Midbrain (tissue), 1 donor: Measurements from ENCODE around the gene PANK2.
"Not testable (repeated sequence)": the region's sequence is repeated elsewhere in the genome, so short reads cannot be mapped to it uniquely, and the experiment has no call there.

Source experiments
- DNase-seq: peaks from one replicate; lab custom pipeline; 2025; lab: John Stamatoyannopoulos, UW

The PANK2 gene

DNA sequence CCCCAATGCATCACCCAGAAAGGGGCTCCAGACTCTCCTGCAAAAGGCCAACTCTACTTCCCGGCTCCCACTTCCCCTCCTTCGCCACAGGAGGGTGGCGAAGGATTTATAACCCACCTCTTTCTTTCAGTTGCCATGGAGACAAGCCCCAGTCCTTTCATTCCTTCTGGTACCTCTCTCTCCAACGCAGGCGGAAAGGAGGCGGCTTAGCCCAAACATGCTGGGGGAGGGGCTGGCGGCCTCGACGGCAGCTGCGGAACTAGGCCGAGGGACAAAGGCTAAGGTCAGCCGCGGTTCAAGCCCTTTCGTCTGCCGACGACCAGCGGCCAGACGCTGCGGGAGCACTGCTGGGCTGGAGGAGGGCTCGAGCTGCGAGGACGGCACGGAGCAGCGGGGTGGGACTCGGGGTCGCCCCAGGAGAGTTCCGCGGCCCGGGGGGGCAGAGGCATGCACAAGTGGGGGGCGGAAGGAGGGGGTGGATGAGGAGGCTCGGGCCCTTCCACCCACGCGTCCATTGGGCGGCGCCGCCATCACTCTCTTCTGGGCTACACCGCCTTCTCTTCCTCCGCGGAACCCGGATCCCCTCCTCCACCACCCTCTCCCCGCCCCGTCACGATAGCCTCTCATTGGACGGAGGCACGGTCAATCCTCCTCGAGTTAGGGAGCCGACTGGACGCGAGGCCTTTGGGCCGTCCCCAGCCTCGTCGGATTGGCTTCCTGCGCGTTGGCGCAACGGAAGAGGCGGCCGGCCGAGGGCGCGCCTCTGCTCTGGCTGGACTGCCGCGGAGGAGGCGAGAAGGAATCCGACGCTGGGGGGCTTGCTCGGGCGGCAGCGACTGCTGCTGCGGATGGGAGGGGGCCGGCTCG, at the start of gene PANK2:
Gene PANK2, plus strand, starts transcription at position 766 of the 867 bp plus-strand sequence.
- DNase-seq: peak; percentile 99

DNA sequence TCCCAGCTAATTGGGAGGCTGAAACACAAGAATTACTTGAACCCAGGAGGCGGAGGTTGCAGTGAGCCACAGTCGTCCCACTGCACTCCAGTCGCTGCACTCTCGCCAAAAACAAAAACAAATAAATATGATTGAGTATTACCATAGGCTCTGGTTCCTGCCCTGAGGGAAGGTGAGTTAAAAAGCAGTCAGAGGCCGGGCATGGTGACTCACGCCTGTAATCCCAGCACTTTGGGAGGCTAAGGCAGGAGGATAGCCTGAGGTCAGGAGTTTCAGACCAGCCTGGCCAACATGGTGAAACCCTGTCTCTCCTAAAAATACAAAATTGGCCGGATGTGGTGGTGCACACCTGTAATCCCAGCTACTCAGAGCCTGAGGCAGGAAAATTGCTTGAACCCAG, 49.0 kb upstream of the PANK2 start:
- not testable (repeated sequence) for DNase-seq

GRCh38 chr20:3842348-3842930, 46.7 kb upstream of the PANK2 start:
- no peak for DNase-seq

- no peak for DNase-seq
Observed at GRCh38 chr20:3843490-3843889, 45.7 kb upstream of the PANK2 start.

GRCh38 chr20:3843990-3844619, 45.1 kb upstream of the PANK2 start:
- DNase-seq: not testable (repeated sequence)

DNA sequence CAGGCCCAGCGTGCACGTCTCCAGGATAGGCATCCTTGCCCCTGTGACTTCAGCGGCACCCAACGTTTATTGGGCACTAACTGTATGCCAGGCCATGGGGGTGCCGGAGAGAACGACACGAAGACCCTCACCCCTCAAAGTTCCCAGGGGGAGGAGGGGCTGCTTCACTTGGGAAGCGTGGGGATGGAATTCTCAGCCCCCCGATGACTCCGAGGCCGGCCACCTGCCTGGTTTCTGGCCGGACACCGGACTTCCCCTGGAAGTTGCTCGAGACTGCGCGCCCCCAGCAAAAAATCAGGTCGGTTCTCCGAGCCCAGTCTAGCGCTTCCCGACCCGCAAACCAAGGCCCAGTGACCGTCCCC, 42.8 kb upstream of the PANK2 start:
- no peak for DNase-seq

DNA sequence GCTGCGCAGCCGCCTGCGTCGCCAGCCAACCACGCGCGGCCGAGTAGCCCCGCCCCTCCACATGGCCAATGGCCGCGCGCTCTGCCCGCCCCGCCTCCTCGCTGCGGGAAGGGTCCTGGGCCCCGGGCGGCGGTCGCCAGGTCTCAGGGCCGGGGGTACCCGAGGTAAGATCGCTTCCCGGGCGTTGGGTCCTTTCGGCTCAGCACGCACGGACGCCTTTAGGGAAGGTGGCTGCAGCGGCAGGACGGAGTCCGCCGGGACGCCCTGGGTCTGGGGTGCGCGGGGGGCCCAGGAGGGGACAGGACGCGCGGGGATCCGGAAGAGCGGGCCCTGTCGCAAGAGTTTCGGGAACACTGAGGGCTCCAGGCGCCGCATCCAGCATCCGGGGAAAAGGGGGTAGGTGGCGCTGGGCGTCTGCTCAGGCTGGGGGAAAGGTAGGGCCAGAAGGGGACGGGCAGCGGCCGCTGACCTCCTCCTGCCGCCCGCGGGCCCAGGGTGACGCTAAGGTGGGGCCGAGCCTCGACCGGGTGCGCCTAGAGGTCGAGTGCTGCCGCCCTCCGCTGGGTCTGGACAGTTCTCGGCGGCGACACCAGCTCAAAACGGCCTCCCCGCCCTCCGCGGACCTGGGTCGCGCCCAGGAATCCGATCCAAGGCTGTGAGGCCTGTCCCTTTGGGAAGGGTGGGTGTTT, 42.3 kb upstream of the PANK2 start, which contains the start of gene MAVS:
Gene MAVS, plus strand, starts transcription at position 95 of the 689 bp plus-strand sequence. CDS start 7,791 bp downstream, outside the sequence.
- DNase-seq: peak; percentile 93

DNA sequence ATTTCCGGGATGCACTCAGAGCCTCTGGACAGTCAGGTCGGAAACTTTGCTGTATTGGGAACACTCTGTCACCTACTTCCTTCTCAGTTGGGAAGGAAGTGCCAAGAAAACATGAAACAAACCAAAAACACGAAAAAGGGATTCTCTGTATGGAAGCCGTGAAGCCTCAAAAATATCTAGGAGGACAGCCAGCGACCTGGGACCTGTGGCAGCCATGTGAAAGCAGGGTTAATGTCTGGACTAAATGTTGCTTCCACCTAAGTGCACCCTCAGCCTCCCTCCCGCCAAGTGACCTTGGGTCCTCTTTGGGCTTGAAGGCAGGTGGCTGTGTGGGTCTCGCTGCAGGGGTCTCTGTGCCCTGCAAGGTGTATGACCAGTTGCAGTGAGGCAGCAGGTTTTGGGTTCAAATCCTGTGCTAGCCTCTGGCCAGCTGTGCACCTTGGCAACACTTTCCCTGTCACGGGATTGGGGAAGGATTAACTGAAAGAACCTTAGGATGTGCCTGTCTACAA, 41.7 kb upstream of the PANK2 start:
- peak; percentile 38 for DNase-seq

DNA sequence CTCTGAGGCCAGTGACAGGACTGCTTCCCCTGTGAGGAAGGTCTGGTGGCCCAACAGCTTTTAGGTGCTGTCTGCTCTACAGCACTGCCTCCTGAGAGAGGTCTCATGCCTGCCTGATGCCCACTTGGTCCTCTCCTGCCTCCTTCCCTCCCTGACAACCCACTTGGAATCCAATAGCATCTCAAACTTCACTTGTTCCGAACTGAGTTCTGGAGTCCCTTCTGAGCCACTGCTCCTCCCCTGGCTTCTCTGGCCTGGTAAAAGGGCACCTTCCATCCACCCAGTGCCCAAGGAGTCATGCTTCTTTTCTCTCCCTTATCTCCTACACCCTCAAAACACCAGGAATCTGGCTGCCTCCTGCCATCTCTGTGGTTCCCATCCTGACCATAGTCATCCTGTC, 40.6 kb upstream of the PANK2 start:
- no peak for DNase-seq

DNA sequence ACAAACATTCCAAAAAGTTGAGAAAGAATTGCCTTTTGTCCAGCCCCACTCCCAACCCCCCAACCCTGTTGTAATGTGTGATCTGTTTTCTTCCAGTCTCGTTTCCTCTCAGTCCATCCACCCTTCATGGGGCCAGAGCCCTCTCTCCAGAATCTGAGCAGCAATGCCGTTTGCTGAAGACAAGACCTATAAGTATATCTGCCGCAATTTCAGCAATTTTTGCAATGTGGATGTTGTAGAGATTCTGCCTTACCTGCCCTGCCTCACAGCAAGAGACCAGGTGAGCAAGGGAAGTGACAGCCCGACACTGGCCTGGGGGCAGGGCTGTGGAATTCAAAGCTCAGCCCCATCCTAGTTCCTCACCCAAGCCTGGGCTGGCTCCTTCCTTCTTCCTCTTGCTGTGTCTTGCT, 34.7 kb upstream of the PANK2 start:
- DNase-seq: no peak

- no peak for DNase-seq
Observed at GRCh38 chr20:3857405-3857804, 31.8 kb upstream of the PANK2 start.

GRCh38 chr20:3858689-3859088, 30.5 kb upstream of the PANK2 start:
- DNase-seq: no peak

DNA sequence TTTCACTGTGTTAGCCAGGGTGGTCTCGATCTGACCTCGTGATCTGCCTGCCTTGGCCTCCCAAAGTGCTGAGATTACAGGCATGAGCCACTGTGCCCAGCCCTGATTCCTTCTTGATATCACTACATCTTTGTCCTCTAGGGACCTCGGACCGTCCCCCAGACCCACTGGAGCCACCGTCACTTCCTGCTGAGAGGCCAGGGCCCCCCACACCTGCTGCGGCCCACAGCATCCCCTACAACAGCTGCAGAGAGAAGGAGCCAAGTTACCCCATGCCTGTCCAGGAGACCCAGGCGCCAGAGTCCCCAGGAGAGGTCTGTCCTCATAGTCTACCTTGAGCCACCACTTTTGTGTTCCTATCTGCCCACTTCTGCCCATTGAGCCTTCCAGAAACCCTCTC, 28.0 kb upstream of the PANK2 start:
- DNase-seq: no peak

DNA sequence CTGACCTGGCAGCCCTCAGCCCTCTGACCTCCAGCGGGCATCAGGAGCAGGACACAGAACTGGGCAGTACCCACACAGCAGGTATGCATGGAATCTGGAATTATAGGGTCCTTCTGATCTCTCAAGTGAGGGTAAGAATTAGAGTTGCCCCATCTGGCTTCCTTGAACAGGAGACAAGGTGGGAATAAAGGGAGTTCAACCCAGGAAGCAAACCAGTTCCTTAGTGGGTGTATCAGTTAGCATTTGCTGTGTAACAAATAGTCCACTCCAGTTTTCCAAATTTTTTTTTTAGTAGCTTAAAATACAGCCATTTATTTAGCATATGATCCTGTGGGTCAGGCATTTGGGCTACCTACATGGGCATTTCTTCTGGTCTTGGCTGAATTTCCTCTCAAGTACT, 26.9 kb upstream of the PANK2 start:
- no peak for DNase-seq

DNA sequence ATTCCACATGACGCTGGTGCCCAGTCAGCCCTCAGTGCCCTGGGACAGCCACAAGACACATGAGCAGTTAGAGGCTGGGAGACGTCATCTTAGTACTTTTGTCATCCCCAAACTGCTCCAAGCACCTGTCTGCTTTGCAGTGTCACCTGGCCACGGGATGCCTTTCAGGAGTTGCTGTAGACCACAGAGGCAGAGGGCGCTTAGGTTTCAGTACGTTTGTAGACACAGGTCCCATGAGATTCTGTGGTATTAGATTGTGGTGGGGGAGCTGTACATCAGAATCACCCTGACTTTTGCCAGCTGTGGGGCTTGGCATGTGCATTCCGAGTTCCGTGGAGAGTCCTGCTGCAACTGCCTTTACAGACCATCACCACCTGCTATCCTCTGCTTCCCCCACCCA, 25.9 kb upstream of the PANK2 start:
- DNase-seq: no peak

- no peak for DNase-seq
Observed at GRCh38 chr20:3864518-3864917, 24.7 kb upstream of the PANK2 start.

DNA sequence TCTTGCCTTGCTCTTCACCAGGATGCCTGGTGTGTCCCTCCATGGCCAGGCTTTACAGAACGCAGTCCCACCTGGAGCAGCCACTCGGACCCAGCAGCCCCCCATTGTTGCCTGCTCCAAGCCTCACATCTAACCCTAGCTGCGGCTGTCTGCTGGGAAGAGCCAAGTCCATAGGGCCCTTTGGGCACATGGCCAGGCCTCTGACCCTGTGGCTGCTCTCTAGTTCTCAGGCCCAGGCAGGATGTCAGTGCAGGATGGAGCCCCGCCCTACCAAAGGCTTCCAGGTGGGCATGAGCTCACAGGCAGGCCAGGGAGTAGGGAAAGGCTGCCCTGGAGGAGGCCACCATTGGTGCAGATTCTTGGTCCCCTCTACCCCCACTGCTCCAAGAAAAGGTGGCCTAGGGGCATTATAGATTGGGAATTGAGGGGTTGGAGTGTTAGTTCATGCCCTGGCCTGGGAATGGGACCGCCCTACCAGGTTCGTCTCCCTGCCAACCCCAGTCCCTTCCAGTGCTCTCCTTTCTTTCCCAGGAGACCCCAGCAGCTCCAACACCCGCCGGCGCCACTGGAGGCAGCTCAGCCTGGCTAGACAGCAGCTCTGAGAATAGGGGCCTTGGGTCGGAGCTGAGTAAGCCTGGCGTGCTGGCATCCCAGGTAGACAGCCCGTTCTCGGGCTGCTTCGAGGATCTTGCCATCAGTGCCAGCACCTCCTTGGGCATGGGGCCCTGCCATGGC, 23.9 kb upstream of the PANK2 start:
- DNase-seq: no peak

- no peak for DNase-seq
Observed at GRCh38 chr20:3865887-3866407, 23.2 kb upstream of the PANK2 start.

DNA sequence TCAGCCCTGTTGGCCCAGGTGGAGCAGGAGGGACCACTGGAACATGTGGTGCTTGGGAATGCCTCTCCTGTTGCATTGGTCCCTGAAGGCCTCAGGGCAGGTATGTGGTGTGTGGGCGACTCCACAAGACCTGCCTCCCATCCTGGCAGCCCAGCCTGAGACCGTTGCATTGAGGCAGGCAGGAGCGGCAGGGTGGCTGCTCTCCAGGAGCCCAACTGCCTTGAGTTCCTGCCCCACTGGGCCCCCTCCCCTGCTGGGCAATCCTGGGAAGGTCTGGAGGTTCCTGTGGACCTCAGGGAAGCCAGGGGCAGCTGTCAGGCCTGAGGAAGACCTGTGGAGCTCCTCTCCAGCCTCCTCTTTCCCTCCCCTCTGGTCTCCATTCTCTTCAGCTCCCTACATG, 22.7 kb upstream of the PANK2 start:
- DNase-seq: no peak

DNA sequence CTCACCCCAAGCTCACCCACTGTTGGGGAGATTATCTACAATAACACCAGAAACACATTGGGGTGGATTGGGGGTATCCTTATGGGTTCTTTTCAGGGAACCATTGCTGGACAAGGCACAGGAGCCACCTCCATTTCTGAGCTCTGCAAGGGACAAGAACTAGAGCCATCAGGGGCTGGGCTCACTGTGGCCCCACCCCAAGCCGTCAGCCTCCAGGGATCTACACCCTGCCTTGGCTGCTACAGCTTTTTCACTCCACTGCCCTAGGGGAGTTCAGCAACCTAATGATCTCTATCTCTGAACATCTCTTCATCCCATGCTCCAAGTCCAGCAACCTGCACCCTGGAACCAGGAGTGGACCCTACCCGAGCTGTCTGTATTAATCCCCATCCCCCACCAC, 21.4 kb upstream of the PANK2 start:
- DNase-seq: no peak
